Measurements from ENCODE around the gene IGLL1. TPM values are rescaled to one million over a fixed set of nuclear protein-coding genes. Genes with fewer than 3 reads are reported as not detected.
A peak's percentile ranks its signal among the peaks of the same experiment; 100 is the strongest.
"Not testable (repeated sequence)": the region's sequence is repeated elsewhere in the genome, so short reads cannot be mapped to it uniquely, and the experiment has no call there.

Gene IGLL1
- total RNA-seq, 1 experiment from 2014 or later: not detected

DNA sequence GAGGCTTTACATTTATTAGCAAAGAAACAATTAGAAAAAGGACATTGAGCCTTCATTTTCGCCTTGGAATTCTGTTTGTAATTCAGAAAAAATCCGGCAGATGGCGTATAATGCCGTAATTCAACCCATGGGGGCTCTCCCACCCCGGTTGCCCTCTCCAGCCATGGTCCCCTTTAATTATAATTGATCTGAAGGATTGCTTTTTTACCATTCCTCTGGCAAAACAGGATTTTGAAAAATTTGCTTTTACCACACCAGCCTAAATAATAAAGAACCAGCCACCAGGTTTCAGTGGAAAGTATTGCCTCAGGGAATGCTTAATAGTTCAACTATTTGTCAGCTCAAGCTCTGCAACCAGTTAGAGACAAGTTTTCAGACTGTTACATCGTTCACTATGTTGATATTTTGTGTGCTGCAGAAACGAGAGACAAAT, 38.2 kb downstream of the IGLL1 start:
- peak; percentile 8 for DNase-seq (ENCODE audit: low read depth)

DNA sequence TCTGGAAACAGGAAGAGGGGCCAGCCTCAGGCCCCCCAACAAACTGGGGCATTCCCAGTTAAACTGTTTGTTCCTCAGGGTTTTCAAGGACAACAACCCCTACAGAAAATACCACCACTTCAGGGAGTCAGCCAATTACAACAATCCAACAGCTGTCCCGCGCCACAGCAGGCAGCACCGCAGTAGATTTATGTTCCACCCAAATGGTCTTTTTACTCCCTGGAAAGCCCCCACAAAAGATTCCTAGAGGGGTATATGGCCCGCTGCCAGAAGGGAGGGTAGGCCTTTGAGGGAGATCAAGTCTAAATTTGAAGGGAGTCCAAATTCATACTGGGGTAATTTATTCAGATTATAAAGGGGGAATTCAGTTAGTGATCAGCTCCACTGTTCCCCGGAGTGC, 39.3 kb downstream of the IGLL1 start:
- DNase-seq (ENCODE audit: low read depth): not testable (repeated sequence)

DNA sequence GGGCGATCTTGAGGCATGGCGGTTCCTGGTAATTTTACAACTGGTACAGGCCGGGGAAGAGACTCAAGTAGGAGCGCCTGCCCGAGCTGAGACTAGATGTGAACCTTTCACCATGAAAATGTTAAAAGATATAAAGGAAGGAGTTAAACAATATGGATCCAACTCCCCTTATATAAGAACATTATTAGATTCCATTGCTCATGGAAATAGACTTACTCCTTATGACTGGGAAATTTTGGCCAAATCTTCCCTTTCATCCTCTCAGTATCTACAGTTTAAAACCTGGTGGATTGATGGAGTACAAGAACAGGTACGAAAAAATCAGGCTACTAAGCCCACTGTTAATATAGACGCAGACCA, 40.3 kb downstream of the IGLL1 start:
- not testable (repeated sequence) for DNase-seq (ENCODE audit: low read depth)

DNA sequence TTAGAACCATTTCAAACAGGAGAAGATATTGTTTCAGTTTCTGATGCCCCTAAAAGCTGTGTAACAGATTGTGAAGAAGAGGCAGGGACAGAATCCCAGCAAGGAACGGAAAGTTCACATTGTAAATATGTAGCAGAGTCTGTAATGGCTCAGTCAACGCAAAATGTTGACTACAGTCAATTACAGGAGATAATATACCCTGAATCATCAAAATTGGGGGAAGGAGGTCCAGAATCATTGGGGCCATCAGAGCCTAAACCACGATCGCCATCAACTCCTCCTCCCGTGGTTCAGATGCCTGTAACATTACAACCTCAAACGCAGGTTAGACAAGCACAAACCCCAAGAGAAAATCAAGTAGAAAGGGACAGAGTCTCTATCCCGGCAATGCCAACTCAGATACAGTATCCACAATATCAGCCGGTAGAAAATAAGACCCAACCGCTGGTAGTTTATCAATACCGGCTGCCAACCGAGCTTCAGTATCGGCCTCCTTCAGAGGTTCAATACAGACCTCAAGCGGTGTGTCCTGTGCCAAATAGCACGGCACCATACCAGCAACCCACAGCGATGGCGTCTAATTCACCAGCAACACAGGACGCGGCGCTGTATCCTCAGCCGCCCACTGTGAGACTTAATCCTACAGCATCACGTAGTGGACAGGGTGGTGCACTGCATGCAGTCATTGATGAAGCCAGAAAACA, 40.8 kb downstream of the IGLL1 start:
- peak; percentile 73 for DNase-seq (ENCODE audit: low read depth)

DNA sequence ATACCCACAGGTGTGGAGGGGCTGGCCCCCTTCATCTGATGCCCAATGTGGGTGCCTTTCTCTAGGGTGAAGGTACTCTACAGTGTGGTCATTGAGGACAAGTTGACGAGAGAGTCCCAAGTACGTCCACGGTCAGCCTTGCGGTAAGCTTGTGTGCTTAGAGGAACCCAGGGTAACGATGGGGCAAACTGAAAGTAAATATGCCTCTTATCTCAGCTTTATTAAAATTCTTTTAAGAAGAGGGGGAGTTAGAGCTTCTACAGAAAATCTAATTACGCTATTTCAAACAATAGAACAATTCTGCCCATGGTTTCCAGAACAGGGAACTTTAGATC, 41.4 kb downstream of the IGLL1 start:
- not testable (repeated sequence) for DNase-seq (ENCODE audit: low read depth)

DNA sequence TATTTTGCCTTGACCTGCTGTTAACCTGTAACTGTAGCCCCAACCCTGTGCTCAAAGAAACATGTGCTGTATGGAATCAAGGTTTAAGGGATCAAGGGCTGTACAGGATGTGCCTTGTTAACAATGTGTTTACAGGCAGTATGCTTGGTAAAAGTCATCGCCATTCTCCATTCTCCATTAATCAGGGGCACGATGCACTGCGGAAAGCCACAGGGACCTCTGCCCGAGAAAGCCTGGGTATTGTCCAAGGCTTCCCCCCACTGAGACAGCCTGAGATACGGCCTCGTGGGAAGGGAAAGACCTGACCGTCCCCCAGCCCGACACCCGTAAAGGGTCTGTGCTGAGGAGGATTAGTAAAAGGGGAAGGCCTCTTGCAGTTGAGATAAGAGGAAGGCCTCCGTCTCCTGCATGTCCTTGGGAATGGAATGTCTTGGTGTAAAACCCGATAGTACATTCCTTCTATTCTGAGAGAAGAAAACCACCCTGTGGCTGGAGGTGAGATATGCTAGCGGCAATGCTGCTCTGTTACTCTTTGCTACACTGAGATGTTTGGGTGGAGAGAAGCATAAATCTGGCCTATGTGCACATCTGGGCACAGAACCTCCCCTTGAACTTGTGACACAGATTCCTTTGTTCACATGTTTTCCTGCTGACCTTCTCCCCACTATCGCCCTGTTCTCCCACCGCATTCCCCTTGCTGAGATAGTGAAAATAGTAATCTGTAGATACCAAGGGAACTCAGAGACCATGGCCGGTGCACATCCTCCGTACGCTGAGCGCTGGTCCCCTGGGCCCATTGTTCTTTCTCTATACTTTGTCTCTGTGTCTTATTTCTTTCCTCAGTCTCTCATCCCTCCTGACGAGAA, 42.0 kb downstream of the IGLL1 start:
- not testable (repeated sequence) for DNase-seq (ENCODE audit: low read depth)

DNA sequence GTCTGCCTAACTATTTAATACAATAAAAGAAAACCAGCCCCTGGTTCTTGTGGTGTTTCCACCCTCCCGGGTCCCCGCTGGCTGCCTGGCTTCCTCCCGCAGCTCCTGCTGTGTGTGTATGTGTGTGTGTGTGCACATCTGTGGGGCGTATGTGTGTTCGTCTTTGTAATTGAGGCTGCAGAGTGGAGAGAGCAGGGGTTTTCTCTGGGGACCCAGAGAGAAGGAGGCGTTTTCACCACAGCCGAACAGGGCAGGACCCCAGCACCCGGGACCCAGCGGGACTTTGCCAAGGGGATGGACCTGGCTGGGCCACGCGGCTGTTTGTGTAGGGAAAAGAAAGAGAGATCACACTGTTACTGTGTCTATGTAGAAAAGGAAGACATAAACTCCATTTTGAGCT, 42.7 kb downstream of the IGLL1 start:
- no peak for DNase-seq (ENCODE audit: low read depth)

DNA sequence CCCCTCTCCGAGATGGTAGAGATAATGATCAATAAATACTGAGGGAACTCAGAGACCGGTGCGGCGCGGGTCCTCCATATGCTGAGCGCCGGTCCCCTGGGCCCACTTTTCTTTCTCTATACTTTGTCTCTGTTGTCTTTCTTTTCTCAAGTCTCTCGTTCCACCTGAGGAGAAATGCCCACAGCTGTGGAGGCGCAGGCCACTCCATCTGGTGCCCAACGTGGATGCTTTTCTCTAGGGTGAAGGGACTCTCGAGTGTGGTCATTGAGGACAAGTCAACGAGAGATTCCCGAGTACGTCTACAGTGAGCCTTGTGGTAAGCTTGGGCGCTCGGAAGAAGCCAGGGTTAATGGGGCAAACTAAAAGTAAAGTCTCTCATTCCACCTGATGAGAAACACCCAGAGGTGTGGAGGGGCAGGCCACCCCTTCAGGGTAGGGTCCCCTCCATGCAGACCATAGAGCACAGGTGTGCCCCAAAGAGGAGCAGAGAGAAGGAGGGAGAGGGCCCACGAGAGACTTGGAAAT, 43.2 kb downstream of the IGLL1 start:
- no peak for DNase-seq (ENCODE audit: low read depth)

DNA sequence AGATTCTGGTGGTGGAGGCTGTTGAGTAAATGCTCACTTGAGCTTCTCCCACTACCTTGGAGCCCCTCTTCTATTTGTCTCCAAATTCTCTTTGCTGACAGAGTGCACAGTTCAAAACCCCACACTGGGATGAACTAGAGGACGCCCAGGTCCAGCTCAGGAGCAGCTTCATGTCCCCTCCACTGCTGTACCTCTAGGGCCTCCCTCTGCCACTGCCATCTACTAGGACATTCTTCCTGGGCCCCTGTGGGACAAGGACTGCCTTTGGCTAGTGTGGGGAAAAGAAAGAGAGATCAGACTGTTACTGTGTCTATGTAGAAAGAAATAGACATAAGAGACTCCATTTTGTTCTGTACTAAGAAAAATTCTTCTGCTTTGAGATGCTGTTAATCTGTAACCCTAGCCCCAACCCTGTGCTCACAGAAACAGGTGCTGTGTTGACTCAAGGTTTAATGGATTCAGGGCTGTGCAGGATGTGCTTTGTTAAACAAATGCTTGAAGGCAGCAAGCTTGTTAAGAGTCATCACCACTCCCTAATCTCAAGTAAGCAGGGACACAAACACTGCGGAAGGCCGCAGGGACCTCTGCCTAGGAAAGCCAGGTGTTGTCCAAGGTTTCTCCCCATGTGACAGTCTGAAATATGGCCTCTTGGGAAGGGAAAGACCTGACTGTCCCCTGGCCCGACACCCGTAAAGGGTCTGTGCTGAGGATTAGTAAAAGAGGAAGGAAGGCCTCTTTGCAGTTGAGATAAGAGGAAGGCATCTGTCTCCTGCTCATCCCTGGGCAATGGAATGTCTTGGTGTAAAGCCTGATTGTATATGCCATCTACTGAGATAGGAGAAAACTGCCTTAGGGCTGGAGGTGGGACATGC, 44.1 kb downstream of the IGLL1 start:
- DNase-seq (ENCODE audit: low read depth): not testable (repeated sequence)

DNA sequence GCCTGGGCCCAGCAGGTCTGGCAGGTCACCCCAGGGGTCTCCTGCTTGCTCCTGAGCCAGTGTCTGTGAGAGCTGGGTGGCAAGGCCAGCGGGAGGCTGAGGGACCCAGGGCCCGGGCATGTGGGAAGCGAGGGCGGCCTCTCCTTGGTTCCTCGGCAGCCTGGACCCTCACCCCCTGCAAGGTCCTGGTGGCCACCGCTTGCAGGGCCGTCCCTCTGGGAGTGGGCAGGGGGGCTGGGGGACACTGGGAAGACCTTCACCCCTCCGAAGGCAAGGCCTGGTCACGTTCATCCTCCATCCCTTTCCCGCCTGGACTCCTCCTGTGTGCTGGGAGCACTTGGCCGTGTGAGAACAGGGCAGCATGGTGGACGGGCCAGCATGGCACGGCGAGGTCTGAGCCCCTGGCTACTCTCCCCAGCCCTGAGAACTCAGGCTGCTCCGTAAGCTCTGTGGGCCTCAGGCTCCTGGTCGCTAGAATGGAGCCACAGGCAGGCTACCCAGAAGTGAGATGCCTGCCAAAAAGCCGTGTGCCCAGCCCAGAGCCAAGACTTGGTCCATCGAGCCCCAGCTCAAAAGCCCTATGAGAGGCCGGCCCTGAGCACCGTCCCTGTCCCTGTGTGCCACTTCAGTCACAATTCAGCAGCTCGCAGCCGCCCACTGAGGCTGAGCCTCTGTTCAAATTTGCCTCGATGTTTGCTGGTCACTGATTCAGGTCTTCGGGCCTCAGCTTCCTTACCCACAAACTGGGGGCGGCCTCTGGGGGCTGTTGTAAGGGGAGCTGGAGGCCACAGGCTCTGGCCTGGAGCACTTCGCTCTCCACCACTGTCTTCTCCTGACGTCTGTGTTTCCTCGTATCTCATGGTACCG, 45.0 kb downstream of the IGLL1 start:
- DNase-seq (ENCODE audit: low read depth): no peak

DNA sequence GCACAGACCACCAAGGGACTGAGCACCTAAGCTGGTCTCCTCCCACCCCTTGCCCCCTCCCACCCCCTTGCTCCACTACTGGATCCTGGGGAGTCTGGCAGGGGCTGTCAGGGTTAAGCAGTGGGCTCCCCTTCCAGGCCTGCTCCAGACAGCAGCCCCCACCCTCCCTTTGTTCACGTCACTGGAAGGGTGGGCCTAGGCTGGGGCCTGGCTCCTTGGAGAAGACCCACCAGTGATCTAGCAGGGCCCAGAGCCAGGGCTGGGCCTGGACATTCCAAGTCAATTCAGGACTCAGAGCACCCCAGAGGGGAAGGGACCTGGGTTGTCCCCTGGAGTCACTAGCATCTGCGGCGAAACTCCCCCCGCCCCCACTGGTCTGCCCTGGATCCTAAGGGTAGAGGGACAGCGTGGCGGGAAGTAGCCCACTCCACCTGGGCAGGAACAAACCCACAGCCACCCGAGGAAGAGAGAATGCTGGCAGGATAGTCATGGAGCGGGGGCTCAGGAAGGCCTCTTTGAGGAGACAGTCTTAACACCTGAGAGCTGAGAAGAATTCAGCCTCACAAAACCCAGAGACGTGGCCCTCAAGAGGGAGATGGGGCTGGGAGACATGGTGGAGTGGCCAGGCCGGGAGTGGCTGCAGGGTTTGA, 45.8 kb downstream of the IGLL1 start:
- DNase-seq (ENCODE audit: low read depth): no peak

DNA sequence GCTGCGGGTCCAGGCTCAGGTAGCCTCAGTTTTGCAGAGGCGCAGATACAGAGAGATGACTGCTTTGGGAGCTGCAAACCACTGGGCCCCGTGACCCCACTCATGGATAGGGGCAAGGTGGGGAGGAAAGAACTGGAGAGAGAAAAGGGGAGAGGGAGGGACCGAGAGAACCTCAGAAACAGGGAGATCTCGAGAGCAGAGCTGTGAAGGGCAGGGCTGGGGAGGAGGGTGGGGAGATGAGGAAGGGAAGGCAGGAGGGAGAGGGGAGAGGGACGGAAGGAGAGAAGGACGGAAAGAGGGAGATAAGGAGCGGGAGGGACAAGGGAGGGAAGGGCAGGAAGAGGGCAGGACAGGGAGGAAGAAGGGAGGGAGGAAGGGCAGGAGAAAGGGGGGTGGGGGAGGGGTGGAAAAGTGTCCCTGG, 46.3 kb downstream of the IGLL1 start:
- no peak for DNase-seq (ENCODE audit: low read depth)

DNA sequence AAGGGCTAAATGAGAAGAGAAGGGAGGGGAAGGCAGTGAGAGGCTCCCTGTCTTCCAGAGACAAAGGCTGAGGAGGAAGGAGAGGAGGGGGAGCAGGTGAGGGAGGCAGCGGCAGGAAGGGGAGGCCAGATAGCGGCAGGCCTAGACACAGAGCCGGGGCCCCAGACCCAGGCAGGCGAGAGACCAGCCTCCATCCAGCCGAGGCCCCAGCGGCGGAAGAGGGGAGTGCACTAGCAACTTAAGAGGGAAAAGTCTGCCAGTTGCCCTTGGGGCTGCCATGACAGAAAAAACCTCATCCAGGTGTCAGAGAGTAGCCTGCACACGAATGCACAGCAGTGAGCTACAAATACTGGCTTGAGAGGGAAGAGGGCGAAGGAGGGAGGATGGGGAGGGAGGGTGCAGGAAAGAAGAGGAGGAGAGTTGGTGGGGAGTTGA, 46.7 kb downstream of the IGLL1 start:
- no peak for DNase-seq (ENCODE audit: low read depth)

DNA sequence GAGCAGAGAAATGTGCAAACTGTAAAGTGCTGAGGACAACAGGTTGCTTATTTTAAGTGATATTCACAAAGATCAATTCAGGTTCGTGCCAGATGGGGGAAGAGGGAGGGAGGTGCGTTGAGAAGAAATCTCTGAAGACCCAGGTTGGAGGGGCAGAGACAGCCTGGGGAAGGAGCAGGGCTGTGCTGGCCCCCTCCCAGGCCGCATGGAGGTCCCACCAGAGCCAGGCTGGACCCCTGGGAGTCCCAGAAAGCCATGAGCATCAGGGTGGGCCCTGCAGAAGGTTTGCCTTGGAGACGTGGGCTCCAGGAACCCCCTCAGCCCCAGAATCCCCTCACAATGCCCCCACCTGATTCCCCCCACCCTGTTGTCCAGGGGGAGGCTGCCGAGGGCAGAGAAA, 47.4 kb downstream of the IGLL1 start:
- no peak for DNase-seq (ENCODE audit: low read depth)

DNA sequence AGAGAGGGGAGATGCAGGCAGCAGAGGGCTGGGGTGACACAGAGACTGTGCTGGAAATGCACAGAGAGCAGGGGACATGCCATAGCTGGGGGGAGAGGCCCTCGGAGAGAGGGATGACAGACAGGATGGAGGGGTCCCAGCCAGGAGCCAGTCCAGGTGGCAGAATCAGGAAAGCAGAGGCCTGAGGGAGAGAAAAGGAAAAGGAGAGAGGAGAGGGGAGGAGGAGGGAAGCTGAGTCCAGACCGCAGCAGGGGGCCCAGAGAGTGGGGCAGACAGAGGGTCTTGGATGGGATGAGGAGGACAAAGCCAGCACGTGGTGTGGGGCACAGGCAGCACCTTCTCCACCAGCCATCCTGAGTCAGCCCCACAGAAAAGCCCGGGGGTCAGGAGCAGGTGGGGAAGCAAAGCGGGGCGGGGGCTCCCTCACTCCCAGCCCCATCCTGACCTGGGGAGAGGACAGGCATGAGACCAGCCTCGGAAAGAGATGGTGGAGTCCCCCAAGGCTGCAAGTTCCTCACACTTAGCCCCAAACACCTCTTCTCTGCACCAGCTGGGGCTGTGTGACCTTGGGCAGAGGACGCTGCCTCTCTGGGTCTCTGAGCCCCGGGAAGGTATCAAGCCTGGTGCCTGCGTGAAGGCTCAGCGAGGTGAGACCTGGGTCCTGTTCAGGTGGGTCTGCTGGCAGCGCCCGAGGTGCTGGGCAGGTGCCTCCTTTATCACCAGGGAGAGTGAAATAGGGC, 48.0 kb downstream of the IGLL1 start:
- DNase-seq (ENCODE audit: low read depth): no peak

DNA sequence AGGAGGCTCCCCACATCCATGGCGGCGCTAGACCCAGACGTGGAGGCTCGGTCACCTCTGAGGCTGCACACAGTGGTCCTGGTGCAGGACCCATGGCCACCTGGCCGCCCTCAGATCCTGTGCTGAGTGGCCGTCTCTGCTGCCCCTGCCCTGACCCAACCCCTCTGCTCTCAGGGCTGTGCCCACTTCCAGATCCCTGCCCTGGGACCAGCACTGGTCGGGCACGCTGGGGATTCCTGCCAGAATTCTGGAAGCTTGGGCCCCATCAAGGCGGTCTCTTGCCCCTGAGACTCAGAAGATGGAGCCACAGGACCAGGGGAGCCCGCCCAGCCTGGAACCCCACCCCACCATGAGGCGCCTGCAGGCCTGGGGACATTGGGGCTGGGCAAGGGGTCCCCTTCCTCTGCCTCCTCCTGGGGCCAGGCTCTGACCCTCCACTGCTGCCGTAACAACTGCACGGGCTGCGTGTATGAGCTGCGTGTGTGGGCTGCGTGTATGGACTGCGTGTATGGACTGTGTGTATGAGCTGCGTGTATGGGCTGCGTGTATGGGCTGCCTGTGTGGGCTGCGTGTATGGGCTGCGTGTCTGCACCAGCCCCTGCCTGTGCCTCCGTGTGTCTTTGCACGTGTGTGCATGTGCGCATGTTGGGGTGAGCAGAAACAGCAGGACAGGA, 48.7 kb downstream of the IGLL1 start:
- no peak for DNase-seq (ENCODE audit: low read depth)

DNA sequence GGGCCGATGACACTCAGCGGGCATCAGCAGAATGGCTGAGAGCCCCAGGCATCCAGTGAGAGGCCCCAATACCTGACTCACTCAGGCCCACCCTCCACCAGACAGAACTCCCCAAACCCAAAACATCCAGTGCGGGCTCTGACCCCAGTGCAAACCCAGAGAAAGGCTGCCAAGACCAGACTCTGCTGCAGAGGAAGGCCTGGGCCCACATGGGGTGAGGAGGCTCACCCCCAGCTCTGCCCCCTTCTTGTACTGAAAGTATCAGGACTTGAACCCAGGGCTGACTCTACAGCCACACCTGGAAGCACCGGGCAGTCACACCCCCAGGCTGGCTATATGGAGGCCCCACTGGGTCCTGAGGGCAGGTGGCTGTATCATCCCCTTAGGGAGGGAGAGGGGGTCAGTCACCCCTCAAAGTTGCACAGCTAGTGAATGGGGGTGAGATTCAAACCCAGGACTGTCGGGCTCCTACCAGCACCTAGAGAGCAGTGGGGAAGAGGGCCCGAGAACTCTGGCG, 49.3 kb downstream of the IGLL1 start:
- DNase-seq (ENCODE audit: low read depth): no peak

DNA sequence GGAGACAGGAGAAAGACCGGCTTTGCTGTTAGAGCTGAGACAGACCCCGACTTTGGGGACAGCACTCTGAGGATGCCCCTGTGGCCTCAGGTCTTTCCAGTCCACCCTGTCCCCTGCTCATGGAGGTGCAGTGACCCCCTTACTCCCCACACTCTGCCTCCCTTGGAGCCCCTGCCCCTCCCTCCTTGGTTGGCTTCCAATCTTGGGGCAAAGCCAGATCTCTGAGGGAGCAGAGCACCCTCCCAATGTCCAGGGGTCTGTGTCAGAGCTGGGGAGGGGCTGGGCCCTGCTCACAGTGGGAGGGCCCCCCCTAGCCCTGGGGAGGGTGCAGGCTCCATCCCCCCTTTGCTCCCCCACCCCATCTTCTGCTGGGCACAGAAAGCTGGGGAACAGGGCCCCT, 50.0 kb downstream of the IGLL1 start:
- no peak for DNase-seq (ENCODE audit: low read depth)
